NCI-H524 treated with DMSO at 0.1 percent for 48 hours (cell line): Measurements from ENCODE around the gene SLBP.
"Not testable (repeated sequence)": the region's sequence is repeated elsewhere in the genome, so short reads cannot be mapped to it uniquely, and the experiment has no call there.

ENCODE experiments used
- DNase-seq: peaks from one replicate; lab custom pipeline; 2025; lab: John Stamatoyannopoulos, UW

Gene SLBP

GRCh38 chr4:1675136-1675801 is 36.9 kb downstream of the SLBP start:
- no peak for DNase-seq

GRCh38 chr4:1674682-1675081 is 37.4 kb downstream of the SLBP start:
- DNase-seq = no peak

- no peak for DNase-seq
Observed at GRCh38 chr4:1673671-1674070, 38.4 kb downstream of the SLBP start.

GRCh38 chr4:1671011-1671410 is 41.1 kb downstream of the SLBP start:
- DNase-seq = not testable (repeated sequence)

- no peak for DNase-seq
Observed at GRCh38 chr4:1670279-1670678, 41.8 kb downstream of the SLBP start.

- no peak for DNase-seq
Observed at GRCh38 chr4:1669850-1670249, 42.3 kb downstream of the SLBP start.

- no peak for DNase-seq
Observed at GRCh38 chr4:1669270-1669669, 42.8 kb downstream of the SLBP start.

GRCh38 chr4:1668488-1668840 is 43.7 kb downstream of the SLBP start:
- DNase-seq = no peak

GRCh38 chr4:1667273-1667672 is 44.8 kb downstream of the SLBP start:
- no peak for DNase-seq

- no peak for DNase-seq
Observed at GRCh38 chr4:1666391-1666790, 45.7 kb downstream of the SLBP start.

GRCh38 chr4:1664141-1664540 is 48.0 kb downstream of the SLBP start:
- no peak for DNase-seq

- no peak for DNase-seq
Observed at GRCh38 chr4:1663549-1663948, 48.6 kb downstream of the SLBP start.

- DNase-seq = no peak
Observed at GRCh38 chr4:1661695-1662094, 50.4 kb downstream of the SLBP start.

GRCh38 chr4:1660948-1661677 is 51.0 kb downstream of the SLBP start:
- DNase-seq = no peak

GRCh38 chr4:1659104-1660043 is 52.7 kb downstream of the SLBP start:
- DNase-seq = no peak

GRCh38 chr4:1658581-1658980 is 53.5 kb downstream of the SLBP start:
- no peak for DNase-seq

- DNase-seq = no peak
Observed at GRCh38 chr4:1658146-1658545, 54.0 kb downstream of the SLBP start.

GRCh38 chr4:1656986-1657385 is 55.1 kb downstream of the SLBP start:
- DNase-seq = no peak

GRCh38 chr4:1656132-1656531 is 56.0 kb downstream of the SLBP start:
- DNase-seq = no peak

GRCh38 chr4:1655676-1656075 is 56.4 kb downstream of the SLBP start:
- no peak for DNase-seq

GRCh38 chr4:1655081-1655480 is 57.0 kb downstream of the SLBP start:
- no peak for DNase-seq

GRCh38 chr4:1654216-1654955 is 57.7 kb downstream of the SLBP start:
- DNase-seq = no peak
